ENCODE data around the gene SLC5A4. TPM values are rescaled to one million over a fixed set of nuclear protein-coding genes. Genes with fewer than 3 reads are reported as not detected.

The SLC5A4 gene
- total RNA-seq, 1 experiment from 2014 or later = not detected

DNA sequence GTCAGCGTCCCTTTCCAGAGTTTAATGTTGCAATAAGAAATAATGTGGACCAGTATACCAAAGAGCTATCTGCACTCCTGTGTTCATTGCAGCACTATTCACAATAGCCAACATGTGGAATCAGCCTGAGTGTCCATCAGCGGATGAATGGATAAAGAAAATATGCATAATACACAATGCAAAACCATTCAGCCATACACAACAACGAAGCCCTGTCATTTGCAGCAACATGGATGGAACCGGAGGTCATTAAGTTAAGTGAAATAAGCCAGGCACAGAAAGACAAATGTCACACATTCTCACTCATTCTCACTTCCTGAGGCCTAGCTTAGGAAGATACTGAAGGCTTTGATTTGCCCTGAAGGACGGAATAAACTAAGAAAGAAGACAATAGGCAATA, 22.1 kb downstream of the SLC5A4 start:
- Histone ChIP-seq H3K36me3 (ENCODE audit: low read depth, low read length) (no peaks in the 10 kb centered on the region), H3K79me2 (ENCODE audit: low read length) (no peaks in the 10 kb centered on the region), H4K20me1 (ENCODE audit: low read length) (no peaks in the 10 kb centered on the region), H3K27me3 (ENCODE audit: low read length) (peaks cover 62% of the 10 kb centered on the region), H3K4me3 (ENCODE audit: low read length) (no peak overlapping the region), H2AFZ (ENCODE audit: low read length) (no peak overlapping the region), H3K4me2 (ENCODE audit: low read length) (no peak overlapping the region), H3K9ac (ENCODE audit: low read length) (no peak overlapping the region), H3K9me3 (ENCODE audit: low read length) (no peaks in the 10 kb centered on the region), H3K9me2 (replicated peaks; ENCODE audit: low read length) (no peaks in the 10 kb centered on the region), H3F3A (ENCODE audit: low read length, unreplicated experiment) (no peaks in the 10 kb centered on the region), H3K27ac (ENCODE audit: low read length) (no peak overlapping the region), H3K4me1 (ENCODE audit: insufficient read depth, low read length) (no peaks in the 10 kb centered on the region)
- POLR2A ChIA-PET (ENCODE audit: unreplicated experiment) = no interaction called here
- no TSS peak for BruUV-seq (replicated peaks)
- CTCF ChIA-PET = no interaction called here
- TF ChIP-seq, protein P1, sequence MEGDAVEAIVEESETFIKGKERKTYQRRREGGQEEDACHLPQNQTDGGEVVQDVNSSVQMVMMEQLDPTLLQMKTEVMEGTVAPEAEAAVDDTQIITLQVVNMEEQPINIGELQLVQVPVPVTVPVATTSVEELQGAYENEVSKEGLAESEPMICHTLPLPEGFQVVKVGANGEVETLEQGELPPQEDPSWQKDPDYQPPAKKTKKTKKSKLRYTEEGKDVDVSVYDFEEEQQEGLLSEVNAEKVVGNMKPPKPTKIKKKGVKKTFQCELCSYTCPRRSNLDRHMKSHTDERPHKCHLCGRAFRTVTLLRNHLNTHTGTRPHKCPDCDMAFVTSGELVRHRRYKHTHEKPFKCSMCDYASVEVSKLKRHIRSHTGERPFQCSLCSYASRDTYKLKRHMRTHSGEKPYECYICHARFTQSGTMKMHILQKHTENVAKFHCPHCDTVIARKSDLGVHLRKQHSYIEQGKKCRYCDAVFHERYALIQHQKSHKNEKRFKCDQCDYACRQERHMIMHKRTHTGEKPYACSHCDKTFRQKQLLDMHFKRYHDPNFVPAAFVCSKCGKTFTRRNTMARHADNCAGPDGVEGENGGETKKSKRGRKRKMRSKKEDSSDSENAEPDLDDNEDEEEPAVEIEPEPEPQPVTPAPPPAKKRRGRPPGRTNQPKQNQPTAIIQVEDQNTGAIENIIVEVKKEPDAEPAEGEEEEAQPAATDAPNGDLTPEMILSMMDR (conservative IDR thresholded peaks at IDR 0.05; ENCODE audit: low read depth, low read length) = no peak
- no peak for TF ChIP-seq EZH2phosphoT487 (IDR thresholded peaks at IDR 0.05; ENCODE audit: borderline replicate concordance, low read length)
- TF ChIP-seq EZH2 (IDR thresholded peaks at IDR 0.05; ENCODE audit: low read length, unreplicated experiment) = no peak
- intact Hi-C loops (cut with micrococcal nuclease) = no loop called here
- ATAC-seq (no peak), DNase-seq (no peak)

DNA sequence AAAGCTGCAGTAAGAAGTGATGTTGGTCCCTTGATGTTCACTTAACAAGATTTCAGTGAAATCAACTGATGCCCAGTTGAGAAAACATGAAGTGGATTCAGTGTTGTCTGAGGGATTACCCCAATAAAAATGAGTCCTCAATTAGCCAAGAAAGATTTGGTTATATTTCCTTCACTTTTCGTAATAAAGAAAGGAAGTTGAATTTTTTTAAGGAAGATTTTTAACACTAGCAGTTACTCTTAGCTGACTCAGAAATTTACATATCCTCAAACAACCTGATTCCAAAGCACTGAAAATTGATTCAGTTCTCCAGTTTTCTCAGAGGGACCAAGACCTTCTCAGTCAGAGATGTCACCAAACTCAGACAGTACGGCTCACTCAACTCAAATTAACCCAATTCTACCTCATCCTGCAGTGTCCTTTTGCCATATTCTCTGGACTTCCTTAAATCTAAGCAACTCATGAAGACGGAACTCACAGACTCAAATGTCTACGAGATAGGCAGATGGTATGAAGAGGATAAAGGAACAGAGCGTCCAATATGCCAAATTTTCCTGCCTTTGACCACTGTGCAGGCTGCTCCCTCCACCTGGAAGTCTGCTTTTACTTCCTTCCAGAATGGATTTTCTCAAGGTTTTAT, 22.8 kb downstream of the SLC5A4 start:
- no peak for ATAC-seq
- CTCF ChIA-PET = no interaction called here
- Histone ChIP-seq H3K36me3 (ENCODE audit: low read depth, low read length) (no peaks in the 10 kb centered on the region), H3K4me2 (ENCODE audit: low read length) (no peak overlapping the region), H3K27me3 (ENCODE audit: low read length) (peaks cover 65% of the 10 kb centered on the region), H4K20me1 (ENCODE audit: low read length) (no peaks in the 10 kb centered on the region), H3K4me1 (ENCODE audit: insufficient read depth, low read length) (no peaks in the 10 kb centered on the region), H3K9me3 (ENCODE audit: low read length) (no peaks in the 10 kb centered on the region), H2AFZ (ENCODE audit: low read length) (no peak overlapping the region), H3K79me2 (ENCODE audit: low read length) (no peaks in the 10 kb centered on the region), H3K9me2 (replicated peaks; ENCODE audit: low read length) (no peaks in the 10 kb centered on the region), H3K9ac (ENCODE audit: low read length) (no peak overlapping the region), H3F3A (ENCODE audit: low read length, unreplicated experiment) (no peaks in the 10 kb centered on the region), H3K27ac (ENCODE audit: low read length) (no peak overlapping the region), H3K4me3 (ENCODE audit: low read length) (no peak overlapping the region)
- intact Hi-C loops (cut with micrococcal nuclease) = no loop called here
- TF ChIP-seq, protein P1 (conservative IDR thresholded peaks at IDR 0.05; ENCODE audit: low read depth, low read length) = no peak
- TF ChIP-seq EZH2phosphoT487 (IDR thresholded peaks at IDR 0.05; ENCODE audit: borderline replicate concordance, low read length) = no peak
- DNase-seq = no peak
- POLR2A ChIA-PET (ENCODE audit: unreplicated experiment) = no interaction called here
- BruUV-seq (replicated peaks) = no TSS peak

DNA sequence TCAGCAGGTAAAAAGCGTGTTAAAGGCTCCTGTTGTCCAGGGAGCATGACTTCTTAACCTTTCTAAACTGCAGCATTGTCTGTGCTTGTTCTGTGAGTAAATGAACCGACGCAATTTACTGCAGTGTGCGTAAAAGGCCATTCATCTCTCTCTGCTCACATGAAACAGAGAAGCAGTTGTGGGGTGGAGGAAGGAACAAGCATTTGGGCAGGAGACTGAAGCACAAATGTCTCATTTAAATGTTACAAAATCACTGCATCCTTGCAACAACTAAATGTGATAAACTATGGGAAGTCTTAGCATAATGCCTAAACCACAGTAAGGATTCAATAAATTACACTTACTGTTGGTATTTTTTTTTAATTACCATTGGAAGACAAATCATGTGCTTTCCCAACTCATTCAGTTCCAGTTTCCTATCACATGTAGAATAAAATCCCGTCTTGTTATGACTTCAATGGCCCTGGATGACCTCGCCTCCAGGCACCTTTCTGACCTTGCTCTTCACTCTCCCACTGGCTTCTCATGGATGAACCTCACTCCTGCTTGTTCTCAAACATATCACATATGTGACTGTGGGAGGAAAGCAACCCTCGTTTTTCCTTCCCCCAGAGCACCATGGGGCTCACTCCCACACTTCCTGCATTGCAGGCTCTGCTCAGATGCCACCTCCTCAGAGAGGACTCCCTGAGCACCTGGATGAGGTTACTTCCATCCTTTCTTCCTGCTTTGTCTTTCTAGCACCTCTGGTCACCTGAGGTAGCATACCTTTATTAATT, 28.6 kb downstream of the SLC5A4 start:
- no peak overlapping the region for H3K27ac ChIP-seq (ENCODE audit: low read length)
- H4K20me1 ChIP-seq (ENCODE audit: low read length) = no peaks in the 10 kb centered on the region
- no peak overlapping the region for H3K4me3 ChIP-seq (ENCODE audit: low read length)
- no peaks in the 10 kb centered on the region for H3K79me2 ChIP-seq (ENCODE audit: low read length)
- ChIA-PET POLR2A (ENCODE audit: unreplicated experiment) (no interaction called here), CTCF (no interaction called here)
- H3K36me3 ChIP-seq (ENCODE audit: low read depth, low read length) = no peaks in the 10 kb centered on the region
- H3K4me1 ChIP-seq (ENCODE audit: insufficient read depth, low read length) = no peaks in the 10 kb centered on the region
- H3K9ac ChIP-seq (ENCODE audit: low read length) = no peak overlapping the region
- ATAC-seq (no peak), DNase-seq (no peak)
- intact Hi-C loops (cut with micrococcal nuclease) = no loop called here
- H3K27me3 ChIP-seq (ENCODE audit: low read length) = peaks cover 59% of the 10 kb centered on the region
- BruUV-seq (replicated peaks) = no TSS peak
- no peak overlapping the region for H2AFZ ChIP-seq (ENCODE audit: low read length)
- H3K9me3 ChIP-seq (ENCODE audit: low read length) = no peaks in the 10 kb centered on the region
- no peak overlapping the region for H3K4me2 ChIP-seq (ENCODE audit: low read length)
- no peaks in the 10 kb centered on the region for H3F3A ChIP-seq (ENCODE audit: low read length, unreplicated experiment)
- no peaks in the 10 kb centered on the region for H3K9me2 ChIP-seq (replicated peaks; ENCODE audit: low read length)
- TF ChIP-seq EZH2 (IDR thresholded peaks at IDR 0.05; ENCODE audit: low read length, unreplicated experiment) (no peak), EZH2phosphoT487 (IDR thresholded peaks at IDR 0.05; ENCODE audit: borderline replicate concordance, low read length) (no peak)
- TF ChIP-seq, protein P1 (conservative IDR thresholded peaks at IDR 0.05; ENCODE audit: low read depth, low read length) = no peak

All from PC-3 (cell line).